NCI-H146 treated with DMSO at 0.1 percent for 48 hours (cell line): ENCODE data around the gene LRRC3.
"Not testable (repeated sequence)": the region's sequence is repeated elsewhere in the genome, so short reads cannot be mapped to it uniquely, and the experiment has no call there.

Experiments used
- DNase-seq: peaks from one replicate; lab custom pipeline; 2025; ENCODE audit not compliant: unreplicated experiment; lab: John Stamatoyannopoulos, UW

LRRC3 gene, protein sequence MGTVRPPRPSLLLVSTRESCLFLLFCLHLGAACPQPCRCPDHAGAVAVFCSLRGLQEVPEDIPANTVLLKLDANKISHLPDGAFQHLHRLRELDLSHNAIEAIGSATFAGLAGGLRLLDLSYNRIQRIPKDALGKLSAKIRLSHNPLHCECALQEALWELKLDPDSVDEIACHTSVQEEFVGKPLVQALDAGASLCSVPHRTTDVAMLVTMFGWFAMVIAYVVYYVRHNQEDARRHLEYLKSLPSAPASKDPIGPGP

DNA sequence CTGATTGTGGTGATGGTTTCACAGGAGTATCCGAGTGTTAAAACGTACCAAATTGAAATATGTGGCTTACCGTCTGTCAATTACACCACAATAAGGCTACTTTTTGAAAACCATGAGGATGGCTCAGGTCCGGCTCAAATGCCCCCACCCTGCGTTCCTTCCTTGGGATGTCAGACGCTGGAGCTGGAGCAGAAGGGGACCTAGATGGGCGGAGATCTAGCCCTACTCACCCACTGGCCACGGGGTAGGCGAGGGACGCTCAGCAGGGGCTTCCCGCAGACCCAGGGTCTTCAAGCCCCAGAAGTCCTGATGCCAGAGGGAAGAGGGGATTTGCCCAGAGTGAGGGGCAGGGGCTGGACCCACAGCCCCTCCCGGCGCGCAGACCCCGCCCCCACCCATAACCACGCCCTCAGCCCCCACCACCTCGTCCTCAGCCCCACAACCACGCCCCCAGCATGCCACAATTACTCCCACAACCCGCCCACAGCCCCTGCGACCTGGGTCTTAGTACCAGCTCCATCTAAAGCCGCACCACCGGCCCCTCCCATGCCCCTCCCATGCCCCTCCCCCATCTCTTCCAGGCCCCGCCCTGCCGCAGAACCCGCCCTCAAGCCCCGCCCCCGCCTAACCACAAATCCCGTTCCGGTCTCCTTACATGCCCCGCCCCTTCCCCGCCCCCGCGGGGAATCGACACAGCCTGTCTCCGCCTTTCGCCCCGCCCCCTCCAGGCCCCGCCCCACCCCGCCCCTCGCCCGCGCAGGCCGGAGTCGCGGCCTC lies at the start of gene LRRC3:
LRRC3 (plus strand) TSS at position 764 of the 777 bp plus-strand sequence. CDS start 1,135 bp downstream, outside the sequence.
- peak; percentile 65 for DNase-seq

- DNase-seq, result no peak
Observed at GRCh38 chr21:44405948-44406872, 49.1 kb upstream of the LRRC3 start.

DNA sequence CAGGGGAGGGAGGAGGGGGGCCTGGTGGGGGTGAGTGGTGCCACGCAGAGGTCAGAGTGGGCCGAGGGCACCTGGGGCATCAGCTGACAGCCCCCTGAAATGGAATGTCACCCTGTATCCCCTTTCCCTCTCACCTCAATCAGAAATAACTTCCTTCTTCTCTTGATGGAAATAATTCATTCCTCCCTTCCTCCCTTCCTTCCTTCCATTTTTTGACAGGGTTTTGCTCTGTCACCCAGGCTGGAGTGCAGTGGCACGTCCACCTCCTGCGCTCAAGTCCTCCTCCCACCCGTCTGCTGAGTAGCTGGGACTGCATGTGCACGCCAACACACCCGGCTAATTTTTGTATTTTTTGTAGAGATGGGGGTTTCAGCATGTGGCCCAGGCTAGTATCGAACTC lies 48.4 kb upstream of the LRRC3 start:
- no peak for DNase-seq

DNA sequence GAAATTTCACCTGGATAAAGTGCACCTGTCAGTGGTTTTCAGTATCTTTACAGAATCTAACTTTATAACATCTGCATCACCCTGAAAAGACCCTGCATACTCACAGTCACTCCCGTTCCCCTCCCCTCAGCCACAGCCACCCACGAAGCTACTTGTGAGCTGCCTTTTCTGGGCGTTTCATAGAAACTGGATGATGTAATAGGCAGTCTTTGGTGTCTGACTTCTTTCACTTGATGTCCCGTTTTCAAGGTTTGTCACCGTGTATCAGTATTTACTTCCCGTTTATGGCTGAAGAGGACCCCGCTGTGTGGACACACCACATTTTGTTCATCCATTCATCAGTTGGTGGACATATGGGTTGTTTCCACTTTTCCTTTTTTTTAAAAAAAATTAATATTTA lies 47.8 kb upstream of the LRRC3 start:
- DNase-seq, result no peak

DNA sequence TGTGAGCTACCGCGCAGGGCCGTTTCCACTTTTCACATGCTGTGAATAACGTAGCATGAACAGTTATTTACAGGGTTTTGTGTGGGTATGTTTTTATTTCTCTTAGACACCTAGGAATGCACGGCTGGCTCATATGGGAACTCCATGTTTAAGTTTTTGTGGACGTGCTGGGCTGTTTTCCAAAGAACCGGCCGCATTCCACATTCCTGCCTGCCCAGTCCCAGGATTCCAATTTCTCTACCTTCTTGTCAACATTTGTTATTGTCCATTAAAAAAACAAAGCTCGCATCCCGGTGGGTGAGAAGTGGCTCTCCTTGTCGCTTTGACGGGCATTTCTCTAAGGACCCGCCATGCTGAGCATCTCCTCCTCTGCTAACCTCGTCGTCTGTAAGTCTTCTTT lies 47.1 kb upstream of the LRRC3 start:
- no peak for DNase-seq

DNA sequence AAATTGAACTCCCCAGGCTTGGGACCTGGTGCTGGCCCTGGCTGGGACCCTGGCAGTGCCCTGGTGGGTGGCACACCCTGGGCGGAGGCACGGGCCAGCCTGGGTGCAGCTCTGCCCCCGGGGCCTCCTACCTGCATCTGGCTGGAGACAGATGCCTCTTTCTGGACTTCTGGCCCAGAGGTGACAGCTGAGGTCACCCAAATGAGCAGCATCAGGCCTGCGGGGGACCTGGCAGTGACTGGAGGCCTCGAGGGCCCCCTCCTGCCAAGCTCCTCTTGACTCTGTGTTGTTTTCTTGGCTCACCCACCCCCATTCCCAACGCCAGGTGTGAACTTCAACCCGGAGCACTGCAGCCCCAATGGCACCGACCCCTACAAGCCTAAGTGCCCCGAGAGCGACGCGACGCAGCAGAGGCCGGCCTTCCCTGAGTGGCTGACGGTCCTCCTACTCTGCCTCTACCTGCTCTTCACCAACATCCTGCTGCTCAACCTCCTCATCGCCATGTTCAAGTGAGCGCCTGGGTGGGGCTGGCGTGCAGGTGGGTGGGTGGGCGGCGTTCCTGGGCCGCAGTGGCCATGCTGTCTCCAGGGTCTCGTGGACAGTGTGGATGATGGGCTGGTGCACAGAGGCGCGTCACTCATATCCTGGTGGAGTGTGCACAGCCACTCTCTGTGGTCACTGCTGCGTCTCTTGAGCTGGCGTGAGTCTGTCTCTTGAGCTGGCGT lies 41.6 kb upstream of the LRRC3 start:
- no peak for DNase-seq

GRCh38 chr21:44414291-44415072 lies 40.8 kb upstream of the LRRC3 start:
- no peak for DNase-seq

- DNase-seq, result no peak
Observed at GRCh38 chr21:44415073-44416025, 40.0 kb upstream of the LRRC3 start.

DNA sequence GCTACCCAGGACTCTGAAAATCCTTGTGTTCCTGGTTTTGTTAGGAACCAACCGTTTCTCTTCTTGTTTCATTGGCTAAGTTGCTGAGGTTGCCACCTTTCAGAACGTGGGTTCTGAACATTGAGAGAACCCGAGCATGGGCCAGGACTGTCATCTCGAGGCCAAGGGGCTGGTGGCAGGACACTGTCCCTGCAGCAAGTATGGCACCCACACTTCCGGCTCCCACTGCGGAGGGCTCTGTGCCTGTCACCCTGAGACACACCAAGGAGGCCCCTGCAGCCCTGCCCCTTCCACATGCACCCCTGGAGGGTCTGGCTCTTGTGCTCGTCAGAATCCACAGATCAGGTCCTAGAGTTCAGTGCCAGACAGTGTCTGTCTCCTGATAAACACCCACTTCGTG lies 39.1 kb upstream of the LRRC3 start:
- no peak for DNase-seq

DNA sequence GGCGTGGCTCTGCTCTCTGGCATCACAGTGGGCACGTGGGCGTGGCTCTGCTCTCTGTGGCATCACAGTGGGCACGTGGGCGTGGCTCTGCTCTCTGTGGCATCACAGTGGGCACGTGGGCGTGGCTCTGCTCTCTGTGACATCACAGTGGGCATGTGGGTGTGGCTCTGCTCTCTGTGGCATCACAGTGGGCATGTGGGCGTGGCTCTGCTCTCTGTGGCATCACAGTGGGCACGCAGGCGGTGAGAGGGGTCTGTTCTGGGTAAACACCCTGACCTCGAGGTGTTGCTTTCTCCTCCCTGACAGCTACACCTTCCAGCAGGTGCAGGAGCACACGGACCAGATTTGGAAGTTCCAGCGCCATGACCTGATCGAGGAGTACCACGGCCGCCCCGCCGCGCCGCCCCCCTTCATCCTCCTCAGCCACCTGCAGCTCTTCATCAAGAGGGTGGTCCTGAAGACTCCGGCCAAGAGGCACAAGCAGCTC lies 37.6 kb upstream of the LRRC3 start:
- DNase-seq, result not testable (repeated sequence)

DNA sequence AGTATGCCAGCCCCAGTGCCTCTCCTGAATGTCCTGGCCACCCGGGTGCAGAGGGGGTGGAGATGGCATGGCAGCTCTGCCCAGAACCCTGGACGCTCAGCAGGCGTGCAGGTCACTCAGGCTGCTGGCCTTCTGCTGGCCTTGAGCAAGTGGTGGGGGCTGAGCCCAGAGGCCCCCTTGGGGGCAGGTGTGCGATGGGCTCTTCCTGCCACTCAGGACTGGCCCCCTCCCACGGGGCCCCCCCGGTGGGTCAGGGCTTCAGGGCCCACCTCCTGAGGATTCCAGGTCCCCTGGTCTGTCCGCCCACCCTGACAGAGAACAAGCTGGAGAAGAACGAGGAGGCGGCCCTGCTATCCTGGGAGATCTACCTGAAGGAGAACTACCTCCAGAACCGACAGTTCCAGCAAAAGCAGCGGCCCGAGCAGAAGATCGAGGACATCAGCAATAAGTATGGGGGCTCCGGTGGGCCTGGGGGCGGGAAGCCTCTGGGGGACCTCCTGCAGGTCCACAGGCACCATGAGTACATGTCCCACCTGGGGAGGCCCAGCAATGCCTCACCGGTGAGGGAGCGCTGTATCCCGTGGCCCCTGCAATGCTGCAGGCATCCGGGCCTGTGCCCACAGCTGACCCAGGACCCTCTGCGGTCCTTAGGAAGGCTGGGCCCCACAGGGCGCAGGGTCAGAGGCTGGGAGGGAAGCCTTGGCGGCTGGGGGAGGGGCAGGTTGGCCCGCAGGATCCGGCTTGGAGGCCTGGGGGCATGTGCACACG lies 37.0 kb upstream of the LRRC3 start:
- no peak for DNase-seq

DNA sequence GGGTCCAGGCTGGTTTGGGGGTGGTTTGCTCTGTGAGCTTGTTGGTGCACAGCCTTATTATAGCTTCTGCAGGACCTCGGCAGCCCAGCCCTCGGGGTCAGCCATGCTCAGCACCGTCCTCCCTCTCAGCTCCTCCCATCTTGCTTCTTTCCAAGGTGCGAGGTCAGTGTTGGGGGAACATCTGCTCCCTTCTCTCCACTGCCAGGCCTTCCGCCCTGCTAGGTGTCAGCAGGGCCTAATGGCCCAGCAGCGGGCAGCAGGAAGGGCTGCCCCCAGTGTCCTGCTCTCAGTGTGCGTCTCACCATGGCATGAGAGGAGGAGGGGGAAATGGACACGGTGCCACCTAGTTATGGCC lies 36.5 kb upstream of the LRRC3 start:
- DNase-seq, result no peak

- DNase-seq, result no peak
Observed at GRCh38 chr21:44419679-44420078, 35.6 kb upstream of the LRRC3 start.

DNA sequence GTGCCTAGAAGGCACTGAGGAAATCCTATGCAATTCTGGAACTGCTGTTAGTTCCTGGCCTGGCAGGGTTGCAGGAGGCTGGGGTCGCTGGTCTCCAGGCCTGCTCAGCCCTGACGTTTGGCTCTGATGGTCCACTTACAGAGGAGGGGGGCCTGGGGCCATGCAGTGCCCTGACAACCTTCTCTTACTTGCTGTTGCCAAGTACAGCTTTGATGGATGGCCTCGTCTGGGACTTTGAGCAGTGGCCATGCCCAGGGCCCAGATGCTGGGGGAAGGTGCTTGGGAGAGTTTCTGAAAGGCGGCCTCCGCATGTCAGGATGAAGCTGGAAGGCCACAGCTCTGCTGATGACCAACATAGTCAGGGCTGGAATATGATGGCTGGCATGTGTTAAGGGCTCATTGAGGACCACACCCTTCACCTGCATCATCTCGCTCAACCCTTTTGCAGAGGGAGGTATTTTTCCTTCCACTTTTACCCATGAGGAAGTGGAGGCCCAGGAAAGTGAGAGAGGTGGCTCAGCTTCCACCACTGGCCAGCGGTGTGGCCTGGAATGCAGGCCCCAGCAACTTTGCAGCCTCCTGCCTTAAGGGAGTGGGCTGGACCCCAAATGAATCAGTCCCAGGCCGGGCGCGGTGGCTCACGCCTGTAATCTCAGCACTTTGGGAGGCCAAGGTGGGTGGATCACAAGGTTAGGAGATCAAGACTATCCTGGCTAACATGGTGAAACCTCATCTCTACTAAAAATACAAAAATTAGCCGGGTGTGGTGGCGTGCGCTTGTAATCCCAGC lies 34.7 kb upstream of the LRRC3 start:
- no peak for DNase-seq

DNA sequence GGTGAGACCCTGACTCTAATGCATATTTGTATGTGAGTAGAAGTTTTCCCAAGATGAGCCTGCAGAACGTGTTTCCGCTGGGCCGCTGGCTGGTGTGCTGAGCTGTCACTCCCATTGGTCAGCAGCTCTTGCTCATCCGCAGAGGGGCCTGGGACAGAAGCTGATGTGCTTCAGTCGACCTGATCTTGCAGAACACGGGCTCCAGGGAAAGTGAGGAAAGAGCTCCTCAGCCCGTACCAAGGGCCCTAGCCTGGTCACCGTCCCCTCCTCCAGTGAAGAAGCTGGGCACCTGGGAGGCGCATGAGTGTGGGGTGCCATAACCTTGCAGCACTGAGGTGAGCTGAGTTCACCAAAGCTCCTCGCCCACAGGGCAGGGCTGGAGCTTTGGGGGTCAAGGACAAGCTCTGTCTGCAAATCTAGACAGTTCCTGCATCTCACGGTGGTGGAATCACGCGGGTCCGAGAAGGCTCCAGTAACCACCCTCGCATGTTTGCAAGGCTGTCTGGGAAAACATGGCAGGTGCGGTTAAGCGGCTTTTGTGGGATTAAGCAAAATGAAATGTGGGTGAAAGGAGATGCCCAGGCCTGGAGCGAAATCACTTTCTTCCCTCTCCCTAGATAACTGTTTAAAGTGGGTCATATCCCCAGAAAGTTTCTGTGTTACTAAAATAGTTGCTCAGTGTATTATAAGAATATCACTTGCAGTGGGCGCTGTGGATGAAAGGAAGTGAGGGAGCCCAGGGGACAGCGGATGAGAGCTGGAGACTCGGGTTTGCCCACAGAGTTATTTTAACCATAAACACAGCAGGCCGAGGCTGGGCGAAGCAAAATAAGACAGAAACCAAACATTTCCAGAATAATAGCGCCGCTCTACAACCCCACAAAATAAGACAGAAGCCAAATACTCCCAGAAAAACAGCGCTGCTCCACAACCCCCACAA lies 33.1 kb upstream of the LRRC3 start:
- no peak for DNase-seq

DNA sequence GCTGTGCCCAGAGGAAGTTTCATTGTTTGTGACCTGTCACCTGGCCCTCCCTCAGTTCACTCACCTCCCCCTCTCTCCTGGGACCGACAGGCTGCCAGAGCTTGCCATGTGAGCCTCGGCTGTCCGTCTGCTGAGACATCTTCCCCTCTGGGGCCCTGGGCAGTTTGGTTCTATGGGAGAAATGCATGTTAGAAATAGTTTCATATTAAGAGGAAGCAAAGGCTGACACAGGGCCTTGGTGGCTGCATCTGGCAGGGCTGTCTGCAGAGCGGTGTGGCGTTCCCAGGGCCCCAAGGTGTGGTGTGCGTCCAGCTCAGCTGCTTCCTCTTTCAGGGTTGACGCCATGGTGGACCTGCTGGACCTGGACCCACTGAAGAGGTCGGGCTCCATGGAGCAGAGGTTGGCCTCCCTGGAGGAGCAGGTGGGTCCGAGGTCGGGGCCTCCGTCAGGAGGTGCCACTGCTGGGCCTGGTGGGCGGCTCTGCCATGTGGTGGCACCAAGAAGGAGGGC lies 31.9 kb upstream of the LRRC3 start:
- DNase-seq, result no peak
